ENCODE results near the gene TBKBP1.

Gene TBKBP1

GRCh38 chr17:47705536-47706530 lies 11.9 kb downstream of the TBKBP1 start:
- no peak overlapping the region for H3K4me3 ChIP-seq (ENCODE audit: low read depth, low read length)
- TF ChIP-seq ZNF292 (tag by site-specific recombination; IDR thresholded peaks at IDR 0.05; ENCODE audit: borderline replicate concordance, low read depth) (no peak), ZNF362 (tag by site-specific recombination; IDR thresholded peaks at IDR 0.05) (peak; percentile 81; the same call in 1 of the 2 replicates)
- H3K27ac ChIP-seq (ENCODE audit: extremely low read depth, low read depth, low read length), result no peak overlapping the region
- ChIA-PET POLR2A (interaction anchor here (0.8 kb wide), 1 partner anchor 8 kb away, joined by 5 read pairs; no protein-coding TSS in a partner anchor), CTCF (interaction anchor here (0.6 to 2.7 kb wide), 6 partner anchors 8 to 265 kb away, joined by 3 to 30 read pairs (median 4); partner anchors contain the start of genes CDK5RAP3 and TBX21)
- no peaks in the 10 kb centered on the region for H3K4me1 ChIP-seq (ENCODE audit: control insufficient read depth, insufficient read depth, low read length)
- no peaks in the 10 kb centered on the region for H3K9me3 ChIP-seq (ENCODE audit: control insufficient read depth, insufficient read depth, low read depth, low read length)
- H3K36me3 ChIP-seq (ENCODE audit: control insufficient read depth in 2 of 2, insufficient read depth in 1 of 2, low read length in 2 of 2), result peaks cover 0 to 36% of the 10 kb centered on the region in 2 experiments; a peak in 2 of 3 replicates

DNA sequence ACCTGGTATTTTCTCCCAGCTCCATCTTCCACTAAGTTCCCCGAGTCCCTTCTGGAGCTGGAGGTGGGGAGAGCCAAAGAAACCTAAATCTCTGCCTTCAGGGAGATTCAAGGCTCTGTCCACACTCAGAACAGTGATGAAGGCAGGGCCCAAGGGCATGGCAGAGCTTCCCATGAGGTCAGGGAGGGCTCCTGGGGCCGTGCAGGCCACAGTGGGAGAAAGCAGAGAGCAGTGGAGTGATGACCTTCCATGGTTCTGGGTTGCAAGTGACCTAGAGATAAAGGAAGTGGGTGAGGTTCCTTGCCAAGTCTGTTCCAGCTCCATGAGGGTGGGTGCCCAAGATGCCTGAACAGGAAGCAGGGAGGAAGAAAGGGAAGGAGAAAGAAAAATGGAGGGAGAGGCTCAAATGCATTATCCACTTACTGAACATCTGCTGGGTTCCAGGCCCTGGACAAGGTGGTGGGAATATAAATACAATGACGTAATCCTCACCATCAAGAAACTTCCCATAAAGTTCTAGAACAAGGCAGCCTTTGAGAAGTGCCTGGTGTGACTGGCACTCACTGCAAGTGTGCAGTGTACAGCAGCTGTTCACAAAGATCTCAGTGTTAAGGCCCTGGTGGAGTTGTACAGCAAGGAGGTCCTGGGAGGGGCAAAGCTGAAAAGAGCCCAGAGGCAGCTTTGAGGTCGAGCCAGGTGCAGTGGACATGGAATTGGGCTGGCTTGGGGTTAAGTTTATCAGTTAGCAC lies 13.3 kb downstream of the TBKBP1 start:
- ChIA-PET CTCF (interaction anchor here (0.7 to 2.7 kb wide), 8 partner anchors 9 to 114 kb away, joined by 3 to 30 read pairs (median 5); partner anchors contain the start of genes OSBPL7 and TBX21), POLR2A (interaction anchor here (1.0 to 1.3 kb wide), 3 partner anchors 10 to 58 kb away, joined by 3 to 4 read pairs (median 3); partner anchors contain the start of genes KPNB1 and TBX21)
- Histone ChIP-seq H3K4me3 (ENCODE audit: low read depth, low read length) (no peak overlapping the region), H3K4me1 (ENCODE audit: control insufficient read depth, insufficient read depth, low read length) (no peaks in the 10 kb centered on the region), H3K27ac (ENCODE audit: extremely low read depth, low read depth, low read length) (no peak overlapping the region), H3K9me3 (ENCODE audit: control insufficient read depth, insufficient read depth, low read depth, low read length) (no peaks in the 10 kb centered on the region), H3K36me3 (ENCODE audit: control insufficient read depth in 2 of 2, insufficient read depth in 1 of 2, low read length in 2 of 2) (peaks cover 0 to 37% of the 10 kb centered on the region in 2 experiments; a peak in 1 of 3 replicates)
- no peak for TF ChIP-seq ZNF266 (tag by site-specific recombination; IDR thresholded peaks at IDR 0.05; ENCODE audit: low read depth)
- TF ChIP-seq ZFP69B (tag by site-specific recombination; IDR thresholded peaks at IDR 0.05), result no peak
- no peak for TF ChIP-seq SP2 (tag by site-specific recombination; IDR thresholded peaks at IDR 0.05)
- no peak for TF ChIP-seq ZBTB10 (tag by site-specific recombination; IDR thresholded peaks at IDR 0.05)
- TF ChIP-seq GLIS1 (tag by site-specific recombination; IDR thresholded peaks at IDR 0.05), result no peak
- no peak for TF ChIP-seq ZNF626 (tag by site-specific recombination; IDR thresholded peaks at IDR 0.05)
- TF ChIP-seq PRDM1 (tag by site-specific recombination; IDR thresholded peaks at IDR 0.05), result no peak
- TF ChIP-seq ZNF843 (tag by site-specific recombination; IDR thresholded peaks at IDR 0.05), result no peak
- no peak for TF ChIP-seq ZNF48 (tag by site-specific recombination; IDR thresholded peaks at IDR 0.05)
- peak; percentile 73 for TF ChIP-seq ATF2 (tag by site-specific recombination; IDR thresholded peaks at IDR 0.05; ENCODE audit: low read depth)
- TF ChIP-seq ZNF548 (tag by site-specific recombination; IDR thresholded peaks at IDR 0.05), result no peak
- TF ChIP-seq ZNF621 (tag by site-specific recombination; IDR thresholded peaks at IDR 0.05), result no peak
- peak; percentile 6; the same call in 1 of the 2 replicates for TF ChIP-seq ZSCAN4 (tag by site-specific recombination; IDR thresholded peaks at IDR 0.05)
